GM12872 (cell line): ENCODE measurements around the gene ILF3.

Experiments
- TF ChIP-seq, protein P1 (sequence below): IDR thresholded peaks from 3 replicates; pipeline ENCODE4 v1.5.1; 2011; ENCODE audit warnings: low read depth, mild to moderate bottlenecking, low read length, moderate library complexity; ENCODE audit not compliant: insufficient read depth

The ILF3 gene

DNA sequence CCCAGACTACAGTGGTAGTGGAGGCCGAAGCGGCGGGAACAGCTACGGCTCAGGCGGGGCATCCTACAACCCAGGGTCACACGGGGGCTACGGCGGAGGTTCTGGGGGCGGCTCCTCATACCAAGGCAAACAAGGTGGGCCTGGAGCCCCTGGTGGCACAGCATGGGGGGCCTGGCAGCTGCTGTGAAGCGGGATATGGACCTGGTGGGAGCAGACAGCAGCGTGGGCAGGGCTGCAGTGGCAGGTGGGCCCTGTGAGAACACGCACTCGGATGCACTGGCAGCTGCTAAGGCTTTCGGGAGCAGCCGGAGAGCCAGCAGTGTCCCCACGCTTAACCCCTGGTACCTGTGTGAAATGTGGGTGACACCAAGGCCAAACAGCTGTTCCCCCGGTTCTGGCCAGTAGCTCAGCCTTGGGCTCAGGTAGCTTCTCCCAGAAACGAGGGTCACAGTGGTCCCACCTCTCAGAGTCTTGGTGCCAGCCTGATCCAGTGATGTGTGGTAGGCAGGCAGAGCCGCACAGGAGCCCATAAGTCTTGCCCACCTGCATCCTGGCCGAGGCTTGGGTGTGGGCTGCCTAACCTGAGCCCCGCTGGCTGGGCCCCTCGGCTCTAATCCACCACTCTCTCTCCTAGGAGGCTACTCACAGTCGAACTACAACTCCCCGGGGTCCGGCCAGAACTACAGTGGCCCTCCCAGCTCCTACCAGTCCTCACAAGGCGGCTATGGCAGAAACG is 34.6 kb downstream of the ILF3 start:
- TF ChIP-seq, protein P1, sequence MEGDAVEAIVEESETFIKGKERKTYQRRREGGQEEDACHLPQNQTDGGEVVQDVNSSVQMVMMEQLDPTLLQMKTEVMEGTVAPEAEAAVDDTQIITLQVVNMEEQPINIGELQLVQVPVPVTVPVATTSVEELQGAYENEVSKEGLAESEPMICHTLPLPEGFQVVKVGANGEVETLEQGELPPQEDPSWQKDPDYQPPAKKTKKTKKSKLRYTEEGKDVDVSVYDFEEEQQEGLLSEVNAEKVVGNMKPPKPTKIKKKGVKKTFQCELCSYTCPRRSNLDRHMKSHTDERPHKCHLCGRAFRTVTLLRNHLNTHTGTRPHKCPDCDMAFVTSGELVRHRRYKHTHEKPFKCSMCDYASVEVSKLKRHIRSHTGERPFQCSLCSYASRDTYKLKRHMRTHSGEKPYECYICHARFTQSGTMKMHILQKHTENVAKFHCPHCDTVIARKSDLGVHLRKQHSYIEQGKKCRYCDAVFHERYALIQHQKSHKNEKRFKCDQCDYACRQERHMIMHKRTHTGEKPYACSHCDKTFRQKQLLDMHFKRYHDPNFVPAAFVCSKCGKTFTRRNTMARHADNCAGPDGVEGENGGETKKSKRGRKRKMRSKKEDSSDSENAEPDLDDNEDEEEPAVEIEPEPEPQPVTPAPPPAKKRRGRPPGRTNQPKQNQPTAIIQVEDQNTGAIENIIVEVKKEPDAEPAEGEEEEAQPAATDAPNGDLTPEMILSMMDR = no peak

DNA sequence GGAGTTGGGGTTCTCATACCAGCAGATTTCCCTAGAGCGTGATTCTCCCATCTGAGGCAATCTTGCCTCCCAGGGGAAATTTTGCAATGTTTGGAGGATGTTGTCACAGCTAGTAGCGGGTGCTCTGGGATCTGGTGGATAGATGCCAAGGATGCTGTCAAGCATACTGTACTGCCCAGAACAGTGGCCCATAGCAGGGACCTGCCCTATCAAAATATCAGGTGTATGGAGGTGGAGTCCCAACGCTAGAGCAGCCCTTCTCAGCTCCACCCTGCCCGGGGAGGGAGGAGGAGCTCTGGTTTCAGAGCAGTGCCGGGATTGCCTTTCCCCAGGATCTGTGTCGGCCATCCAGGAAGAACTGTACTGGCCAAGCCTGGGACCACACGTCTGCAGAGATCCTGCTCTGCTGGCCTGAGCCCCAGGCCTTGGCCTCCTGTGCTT is 36.2 kb downstream of the ILF3 start:
- TF ChIP-seq, protein P1 = no peak

DNA sequence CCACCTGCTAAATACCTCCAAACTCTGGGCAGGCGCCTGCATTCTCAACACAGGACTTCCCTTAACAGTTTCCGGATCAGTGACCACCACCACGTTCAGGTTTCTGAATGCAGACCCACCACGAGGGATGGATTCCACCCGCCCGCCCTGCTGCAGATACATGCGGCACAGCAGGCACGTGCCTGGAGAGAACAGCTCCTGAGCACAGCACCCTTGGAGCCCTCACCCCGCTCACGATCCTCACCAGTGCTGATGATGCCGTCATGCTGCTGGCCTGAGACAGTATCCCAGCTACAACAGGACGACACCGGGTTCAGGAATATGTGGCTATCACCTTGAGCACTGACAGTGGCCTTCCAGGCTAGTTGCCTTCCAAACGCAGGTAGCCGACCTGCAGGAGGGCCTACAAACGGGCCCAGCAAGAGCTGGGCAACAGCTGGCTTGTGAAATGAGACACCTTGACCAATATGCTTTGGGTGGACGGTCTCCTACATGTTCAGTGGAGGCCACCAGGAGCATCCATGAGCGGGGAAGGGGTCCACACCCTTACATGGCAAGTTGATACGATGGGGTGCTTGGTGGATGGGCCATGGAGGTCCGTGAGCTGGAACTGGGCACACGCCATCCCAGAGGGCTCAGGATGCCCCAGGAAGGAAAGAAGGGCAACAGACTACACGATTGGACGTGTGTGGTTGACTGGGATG is 37.2 kb downstream of the ILF3 start:
- TF ChIP-seq, protein P1 = no peak

DNA sequence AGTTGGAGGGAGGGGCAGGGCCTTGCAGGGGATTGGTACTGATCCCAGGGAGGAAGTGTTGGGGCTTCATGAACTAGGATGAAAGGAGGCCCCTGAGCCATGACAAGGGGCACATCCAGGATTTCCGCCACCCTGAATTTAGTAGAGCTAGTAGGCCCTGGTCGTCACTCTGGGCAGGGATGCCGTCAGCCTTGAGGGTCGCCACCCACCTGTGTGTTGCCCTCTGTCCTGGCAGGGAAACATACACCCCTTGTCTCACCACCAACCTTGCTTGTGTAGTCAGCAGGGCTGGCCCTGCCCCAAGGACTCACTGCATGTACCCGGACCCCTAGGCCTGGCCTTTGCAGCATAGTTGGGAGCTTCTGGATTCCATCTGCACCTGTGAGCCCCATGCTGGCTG is 37.7 kb downstream of the ILF3 start:
- TF ChIP-seq, protein P1 = no peak

DNA sequence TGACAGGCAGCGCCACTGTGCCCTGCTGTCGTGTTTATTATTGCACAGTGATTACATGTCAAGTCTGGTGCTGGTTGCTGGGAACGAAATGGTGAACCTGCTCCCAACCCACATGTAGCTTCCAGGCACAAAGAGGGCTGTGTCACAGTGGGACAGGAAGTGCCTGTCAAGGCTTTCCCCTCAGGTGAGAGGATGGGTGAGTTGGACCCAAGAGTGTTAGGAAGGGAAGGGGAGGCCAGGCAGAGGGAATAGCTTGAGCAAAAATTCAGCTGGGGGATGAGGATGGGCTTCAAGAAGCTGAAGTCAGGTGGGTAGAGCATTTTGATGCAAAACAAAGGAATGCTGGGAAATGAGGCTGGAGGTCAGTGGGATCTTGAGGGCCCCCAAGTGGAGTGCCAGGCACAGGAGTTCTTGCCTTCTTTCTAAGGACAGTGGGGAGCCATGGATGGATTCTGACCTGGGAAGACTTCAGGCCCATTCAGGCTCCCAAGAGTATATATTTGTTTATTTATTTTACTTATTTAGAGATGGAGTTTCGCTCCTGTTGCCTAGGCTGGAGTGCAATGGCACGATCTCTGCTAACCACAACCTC is 38.6 kb downstream of the ILF3 start:
- TF ChIP-seq, protein P1 = no peak

DNA sequence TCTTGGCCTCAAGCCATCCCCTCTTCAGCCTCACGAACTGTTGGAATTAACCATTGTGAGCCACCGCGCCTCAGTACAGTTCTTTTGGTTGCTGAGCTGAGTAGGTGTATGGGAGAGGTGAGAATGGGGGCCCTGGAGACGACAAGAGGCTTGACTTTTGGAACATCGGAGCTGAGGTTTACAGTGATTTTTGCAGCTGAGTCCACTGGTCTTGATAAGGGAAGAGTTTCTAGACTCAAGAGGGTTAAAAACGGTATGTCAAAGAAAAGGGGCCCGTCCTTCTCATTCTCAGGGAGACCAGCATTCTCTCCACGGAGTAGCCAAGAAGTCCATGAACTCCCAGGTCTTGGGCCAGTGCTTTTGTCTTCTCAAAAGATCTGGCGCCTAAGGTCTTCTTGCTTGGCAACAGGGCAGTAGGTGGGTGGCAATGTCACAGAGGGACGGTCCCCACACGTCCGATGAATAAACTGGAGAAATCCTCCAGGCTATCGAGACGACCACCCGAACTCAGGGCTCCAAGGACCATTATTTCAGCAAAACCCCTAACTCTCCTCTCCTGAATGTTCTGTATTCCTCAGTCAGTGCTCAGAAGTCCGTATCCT is 40.7 kb downstream of the ILF3 start:
- TF ChIP-seq, protein P1 = no peak
